D721Med (cell line): ENCODE measurements around the gene SCCPDH.

Experiments used
- DNase-seq: peaks from one replicate; pipeline ENCODE4 v3.0.0; 2011; ENCODE audit warnings: low spot score; ENCODE audit not compliant: insufficient read length
- FAIRE-seq: peaks from 2 replicates; lab custom pipeline; 2011; peaks lifted over from hg19 to GRCh38; lab: Jason Lieb, UNC
- TF ChIP-seq, protein P1 (sequence below): IDR thresholded peaks from 2 replicates; pipeline ENCODE4 v1.5.1; 2012; ENCODE audit warnings: mild to moderate bottlenecking, control low read depth; ENCODE audit not compliant: insufficient read depth; ENCODE audit errors: missing control alignments

Gene SCCPDH

DNA sequence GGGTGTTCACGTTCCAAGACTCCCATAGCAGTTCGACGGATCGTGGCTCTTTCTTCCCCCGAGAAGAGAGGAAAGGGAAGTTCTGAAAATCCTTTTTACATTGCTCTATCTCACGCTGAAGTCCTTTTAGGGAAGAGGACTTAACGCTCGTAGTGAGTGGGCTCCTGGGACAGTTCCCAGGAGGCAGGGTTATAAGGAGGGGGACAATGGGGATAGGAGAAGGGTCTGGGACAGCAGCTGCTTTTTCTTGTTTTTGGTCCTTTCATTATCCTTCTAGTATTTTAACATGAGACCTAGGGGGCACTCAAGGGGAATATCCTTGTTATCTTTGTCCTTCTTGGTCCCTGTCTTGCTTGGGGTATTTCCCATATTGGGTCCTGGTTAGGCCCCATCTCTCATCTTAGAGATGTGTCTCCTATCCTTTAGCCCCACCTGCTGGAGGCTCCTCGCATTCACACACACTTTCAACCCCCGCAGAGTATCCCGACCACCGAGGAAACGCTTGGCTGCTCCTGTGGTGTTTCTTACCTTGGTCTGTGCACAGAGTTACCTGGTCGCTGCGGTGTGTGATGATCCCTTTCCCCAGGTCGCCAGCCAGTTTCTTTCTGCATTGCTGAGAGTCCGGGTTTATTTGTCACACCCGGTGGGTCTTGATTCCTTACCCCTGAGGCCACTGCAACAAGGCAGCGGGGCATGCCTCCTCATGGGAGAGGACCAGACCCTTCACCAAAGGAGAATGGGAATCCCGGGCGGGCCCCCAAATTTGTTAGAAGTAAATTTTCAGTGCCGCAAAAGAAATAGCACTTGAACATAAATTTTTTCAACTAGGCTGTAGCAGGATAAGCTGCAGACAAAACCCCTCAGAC lies 29.7 kb downstream of the SCCPDH start:
- TF ChIP-seq, protein P1, sequence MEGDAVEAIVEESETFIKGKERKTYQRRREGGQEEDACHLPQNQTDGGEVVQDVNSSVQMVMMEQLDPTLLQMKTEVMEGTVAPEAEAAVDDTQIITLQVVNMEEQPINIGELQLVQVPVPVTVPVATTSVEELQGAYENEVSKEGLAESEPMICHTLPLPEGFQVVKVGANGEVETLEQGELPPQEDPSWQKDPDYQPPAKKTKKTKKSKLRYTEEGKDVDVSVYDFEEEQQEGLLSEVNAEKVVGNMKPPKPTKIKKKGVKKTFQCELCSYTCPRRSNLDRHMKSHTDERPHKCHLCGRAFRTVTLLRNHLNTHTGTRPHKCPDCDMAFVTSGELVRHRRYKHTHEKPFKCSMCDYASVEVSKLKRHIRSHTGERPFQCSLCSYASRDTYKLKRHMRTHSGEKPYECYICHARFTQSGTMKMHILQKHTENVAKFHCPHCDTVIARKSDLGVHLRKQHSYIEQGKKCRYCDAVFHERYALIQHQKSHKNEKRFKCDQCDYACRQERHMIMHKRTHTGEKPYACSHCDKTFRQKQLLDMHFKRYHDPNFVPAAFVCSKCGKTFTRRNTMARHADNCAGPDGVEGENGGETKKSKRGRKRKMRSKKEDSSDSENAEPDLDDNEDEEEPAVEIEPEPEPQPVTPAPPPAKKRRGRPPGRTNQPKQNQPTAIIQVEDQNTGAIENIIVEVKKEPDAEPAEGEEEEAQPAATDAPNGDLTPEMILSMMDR, result peak; percentile 94
- DNase-seq (no peak), FAIRE-seq (peak; percentile 66)

DNA sequence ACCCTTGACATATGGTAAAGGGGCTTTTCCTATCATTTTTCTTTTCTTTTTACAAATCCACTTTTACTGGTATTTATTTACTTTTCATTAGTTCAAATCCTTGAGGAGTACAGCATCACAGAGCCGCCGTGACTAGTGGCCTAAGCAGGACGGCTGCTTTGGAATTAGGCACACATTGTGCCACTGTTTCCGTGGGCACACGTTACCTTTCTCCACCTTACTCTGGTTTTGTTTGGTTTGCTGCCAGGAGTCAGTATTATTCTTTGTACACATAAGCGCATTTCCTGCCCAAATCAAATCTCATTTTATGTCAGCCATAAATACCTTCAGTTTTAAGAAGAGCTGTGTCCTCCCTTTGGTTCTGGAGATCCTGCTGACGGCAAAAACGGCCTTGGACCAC lies 31.2 kb downstream of the SCCPDH start:
- no peak for FAIRE-seq
- TF ChIP-seq, protein P1, result no peak

DNA sequence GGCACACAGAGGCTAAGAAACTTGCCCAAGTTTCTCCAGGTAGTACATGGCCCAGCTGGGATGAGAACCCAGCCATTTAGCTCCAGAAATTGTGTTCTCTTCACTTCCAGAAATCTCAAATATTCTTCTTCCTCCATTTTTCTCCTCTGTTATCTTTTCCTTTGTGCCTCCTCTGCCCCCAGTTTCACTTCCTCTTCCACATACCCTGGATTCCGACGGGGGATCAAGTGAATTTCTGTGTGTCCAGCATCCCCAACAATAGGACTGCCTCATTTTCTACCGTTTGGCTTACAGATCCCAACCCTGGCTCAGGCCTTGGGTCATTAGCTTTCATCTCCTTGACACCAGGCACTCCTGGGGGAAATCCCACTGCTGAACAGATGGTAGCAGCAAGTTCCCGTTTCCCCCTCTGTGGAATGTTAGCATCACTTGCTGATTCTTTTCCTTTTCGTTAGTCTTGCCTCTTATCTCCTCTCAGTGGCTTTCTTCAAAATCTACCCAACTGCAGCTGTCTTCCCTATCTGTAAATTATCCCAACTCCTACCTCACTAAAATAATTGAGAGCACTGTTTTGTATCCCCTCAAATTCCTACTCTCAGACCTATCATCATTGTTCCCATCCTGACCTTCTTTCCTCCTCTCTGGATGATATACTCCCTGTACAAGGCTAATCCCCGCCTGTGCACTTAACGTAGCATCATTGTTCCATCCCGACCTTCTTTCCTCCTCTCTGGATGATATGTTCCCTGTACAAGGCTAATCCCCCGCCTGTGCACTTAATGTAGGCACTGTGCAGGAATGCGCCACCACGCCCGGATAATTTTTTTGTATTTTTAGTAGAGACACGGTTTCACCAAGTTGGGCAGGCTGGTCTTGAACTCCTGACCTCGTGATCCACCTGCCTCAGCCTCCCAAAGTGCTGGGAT lies 36.5 kb downstream of the SCCPDH start:
- TF ChIP-seq, protein P1, result no peak
- DNase-seq (no peak), FAIRE-seq (peak; percentile 88)

More for the DNA sequence above, 31.2 kb downstream of the SCCPDH start:
- DNase-seq, result no peak

DNA sequence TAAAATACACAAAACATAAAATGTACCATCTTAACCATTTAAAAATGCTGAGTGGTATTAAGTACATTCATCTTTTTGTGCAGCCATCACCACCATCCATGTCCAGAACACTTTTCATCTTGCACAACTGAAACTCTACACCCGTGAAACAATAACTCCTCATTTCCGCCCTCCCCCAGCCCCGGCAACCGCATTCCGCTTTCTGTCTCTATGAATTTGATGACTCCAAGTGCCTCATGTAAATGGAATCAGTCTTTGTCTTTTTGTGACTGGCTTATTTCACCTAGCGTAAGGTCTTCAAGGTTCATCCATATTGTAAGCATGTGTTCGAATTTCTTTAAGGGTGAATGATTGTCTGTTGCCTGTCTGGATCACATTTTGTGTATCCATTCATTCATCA lies 37.2 kb downstream of the SCCPDH start:
- TF ChIP-seq, protein P1, result no peak
- DNase-seq, result no peak
- FAIRE-seq, result peak; percentile 61

DNA sequence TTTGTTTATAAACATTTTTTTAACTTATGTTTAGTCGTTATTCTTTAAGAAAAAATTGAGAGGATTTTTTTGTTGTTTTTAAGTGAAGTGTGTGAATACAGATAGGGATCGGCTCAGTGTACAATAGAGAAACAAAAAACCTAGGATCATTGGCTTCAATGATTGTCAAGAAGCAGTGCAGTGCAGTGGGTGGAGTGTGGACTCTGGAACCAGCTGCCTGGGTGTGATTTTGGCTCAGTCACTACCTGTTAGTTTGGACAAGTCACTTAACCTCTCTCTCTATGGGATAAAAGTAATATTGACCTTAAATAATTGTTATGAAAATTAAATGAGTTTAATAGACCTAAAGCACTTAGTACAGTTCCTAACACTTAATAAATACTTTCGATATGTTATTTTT lies 41.3 kb downstream of the SCCPDH start:
- FAIRE-seq (no peak), DNase-seq (no peak)
- TF ChIP-seq, protein P1, result no peak

DNA sequence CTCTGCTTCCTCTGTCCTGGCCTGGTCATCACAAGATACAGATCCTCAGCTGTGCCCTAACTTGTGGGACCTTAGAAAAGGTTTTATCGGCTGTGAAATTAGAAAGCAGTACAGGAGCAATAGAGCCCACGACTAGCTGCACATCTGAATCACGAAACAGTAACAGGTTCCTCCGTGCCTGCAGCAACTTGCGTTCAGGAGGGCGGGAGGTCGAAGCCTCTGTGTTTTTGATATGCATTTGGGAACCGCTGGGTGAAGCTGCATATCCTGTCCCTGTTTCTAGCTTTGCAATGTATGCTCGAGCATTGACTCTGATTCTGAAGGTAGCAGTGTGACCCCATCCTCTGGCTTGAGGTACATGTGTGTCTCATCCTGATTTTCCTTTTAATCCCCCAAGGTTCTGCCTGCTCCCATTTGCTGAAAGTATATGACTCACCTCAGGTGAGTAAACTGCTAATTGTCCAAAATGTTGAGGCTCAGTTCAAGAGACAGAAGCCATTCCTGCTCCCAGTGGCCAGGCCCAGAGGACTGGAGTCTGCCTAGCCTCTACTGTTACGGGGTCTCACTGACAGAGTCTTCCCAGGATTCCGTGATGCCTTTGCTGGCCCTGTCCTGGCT lies 44.3 kb downstream of the SCCPDH start:
- TF ChIP-seq, protein P1, result no peak
- no peak for DNase-seq
- no peak for FAIRE-seq
